Naive thymus-derived CD4-positive, alpha-beta T cell (primary cell): ENCODE data around the gene PTK7. TPM values are rescaled to one million over a fixed set of nuclear protein-coding genes. Genes with fewer than 3 reads are reported as not detected.

Experiments used
- ATAC-seq: fragments of 150-1000 bp; cut with Tn5 transposase; 2 replicates; pipeline ENCODE4 v1.10.0; 2021; ENCODE audit warnings: mild to moderate bottlenecking, moderate library complexity
- CTCF ChIA-PET: fragments of 350-600 bp; sonication (Branson Sonifier 250); formaldehyde crosslinking; loops from one replicate; lab custom pipeline; 2021; ENCODE audit warnings: antibody characterized with exemption; lab: Charles Lee
- POLR2A ChIA-PET: fragments of 350-600 bp; sonication (Branson Sonifier 250); formaldehyde crosslinking; loops from one replicate; lab custom pipeline; 2021; ENCODE audit warnings: antibody characterized with exemption, inconsistent platforms; lab: Charles Lee
- DNase-seq, 9 donors: peaks; one replicate each; pipeline versions ENCODE4 v3.0.0 to v3.0.0-alpha.2; 2020 to 2022; ENCODE audit warnings: mixed read lengths in 1 of 9
- H3K27ac ChIP-seq: one replicate; pipeline ENCODE4 v1.7.0; 2013; ENCODE audit warnings: mild to moderate bottlenecking, low read depth, low read length, moderate library complexity
- H3K27me3 ChIP-seq, 2 donors: one replicate each; pipeline ENCODE4 v1.7.0; 2013; ENCODE audit warnings: low read length in 2 of 2, mild to moderate bottlenecking in 2 of 2, moderate library complexity in 2 of 2; ENCODE audit not compliant: control insufficient read depth in 2 of 2, insufficient read depth in 2 of 2
- H3K36me3 ChIP-seq, 3 experiments: 1 replicate in 2 of 3; 2 replicates in 1 of 3; pipeline ENCODE4 v1.7.0; 2013; ENCODE audit warnings: low read length in 3 of 3, mild to moderate bottlenecking in 3 of 3, moderate library complexity in 1 of 3; ENCODE audit not compliant: insufficient read depth in 3 of 3, control insufficient read depth in 2 of 3
- H3K4me1 ChIP-seq, 2 donors: one replicate each; pipeline ENCODE4 v1.7.0; 2013; ENCODE audit warnings: low read length in 2 of 2, mild to moderate bottlenecking in 2 of 2, moderate library complexity in 1 of 2; ENCODE audit not compliant: control insufficient read depth in 2 of 2, insufficient read depth in 2 of 2
- H3K4me3 ChIP-seq: 2 replicates; pipeline ENCODE4 v1.7.0; 2013; ENCODE audit warnings: mild to moderate bottlenecking, low read length
- H3K9me3 ChIP-seq, 3 experiments: 1 replicate in 2 of 3; 2 replicates in 1 of 3; pipeline ENCODE4 v1.7.0; 2013; ENCODE audit warnings: low read length in 3 of 3; ENCODE audit not compliant: control insufficient read depth in 2 of 3
- H3K27ac Mint-ChIP-seq, 9 donors: one replicate each; pipeline ENCODE4 v1.8.0; 2020 to 2022; ENCODE audit warnings: mixed read lengths in 9 of 9, mild to moderate bottlenecking in 8 of 9, moderate library complexity in 5 of 9, inconsistent platforms in 2 of 9
- H3K27me3 Mint-ChIP-seq, 5 donors: one replicate each; pipeline ENCODE4 v1.8.0; 2021 to 2022; ENCODE audit warnings: mixed read lengths in 5 of 5, mild to moderate bottlenecking in 1 of 5
- H3K36me3 Mint-ChIP-seq, 5 donors: one replicate each; pipeline ENCODE4 v1.8.0; 2020 to 2022; ENCODE audit warnings: mixed read lengths in 5 of 5, mild to moderate bottlenecking in 3 of 5, inconsistent platforms in 1 of 5
- H3K4me1 Mint-ChIP-seq, 7 donors: one replicate each; pipeline ENCODE4 v1.8.0; 2020 to 2022; ENCODE audit warnings: mixed read lengths in 7 of 7, mild to moderate bottlenecking in 3 of 7, inconsistent platforms in 1 of 7
- H3K4me3 Mint-ChIP-seq, 10 donors: one replicate each; pipeline ENCODE4 v1.8.0; 2020 to 2022; ENCODE audit warnings: mild to moderate bottlenecking in 10 of 10, mixed read lengths in 10 of 10, moderate library complexity in 6 of 10, inconsistent platforms in 2 of 10
- H3K9me3 Mint-ChIP-seq, 11 donors: one replicate each; pipeline ENCODE4 v1.8.0; 2020 to 2022; ENCODE audit warnings: mixed read lengths in 11 of 11, mild to moderate bottlenecking in 4 of 11, inconsistent platforms in 1 of 11, moderate library complexity in 1 of 11
- intact Hi-C, 2 donors: fragments of 100-400 bp; cut with micrococcal nuclease; formaldehyde crosslinking; loops; one replicate each; pipeline ENCODE4 v1.15.1; 2023
- polyA plus RNA-seq, 2 donors: library from polyadenylated mRNA; unstranded; fragments of 300-500 nt; fragmentation: Illumina TruSeq; gene quantifications; one replicate each; pipeline ENCODE4 v1.2.3, GENCODE V29; 2021
- total RNA-seq, 6 experiments: library from RNA in 5 of 6; stranded (reverse) in 5 of 6; gene quantifications; 1 replicate in 5 of 6; 2 replicates in 1 of 6; pipeline ENCODE4 v1.2.3 and lab custom pipeline; 2021 to 2026

Gene PTK7
- total and polyA plus RNA-seq, 7 experiments from 2014 or later, result 0.31 to 3.5 (median 1.2) TPM

GRCh38 chr6:43181621-43181941 is 105.5 kb downstream of the PTK7 start:
- H3K9me3 Mint-ChIP-seq, result no peaks in the 10 kb centered on the region
- peaks cover 41 to 55% (median 53%) of the 10 kb centered on the region in 7 donors for H3K4me1 Mint-ChIP-seq
- H3K27ac ChIP-seq, result peak overlapping the region; percentile 87
- peak overlapping the region; percentile 88 to 99 (median 93) for H3K4me3 Mint-ChIP-seq
- DNase-seq (no peak), ATAC-seq (no peak)
- peaks cover 0 to 30% (median 25%) of the 10 kb centered on the region in 5 donors for H3K36me3 Mint-ChIP-seq
- H3K36me3 ChIP-seq, result peaks cover 8 to 52% (median 15%) of the 10 kb centered on the region in 3 experiments
- peak overlapping the region; percentile 81 for H3K4me3 ChIP-seq
- intact Hi-C loops, result no loop called here
- no peaks in the 10 kb centered on the region for H3K27me3 Mint-ChIP-seq
- peak overlapping the region; percentile 81 to 97 (median 94) for H3K27ac Mint-ChIP-seq
- ChIA-PET CTCF (interaction anchor here (0.8 kb wide), 1 partner anchor 24 kb away, joined by 3 read pairs; no protein-coding TSS in a partner anchor), POLR2A (interaction anchor here (1.2 to 1.9 kb wide), 4 partner anchors 9 to 197 kb away, joined by 5 to 21 read pairs (median 7); partner anchors contain the start of genes PPP2R5D and SRF)
- H3K4me1 ChIP-seq, result peaks cover 34 to 46% of the 10 kb centered on the region in 2 donors
- H3K27me3 ChIP-seq, result no peaks in the 10 kb centered on the region
- H3K9me3 ChIP-seq, result no peaks in the 10 kb centered on the region

GRCh38 chr6:43181942-43182860 is 106.1 kb downstream of the PTK7 start, which contains the start of gene CUL9:
CUL9 (plus strand) TSS chr6:43182196; CDS start chr6:43184311, 2,115 bp downstream.
- no peaks in the 10 kb centered on the region for H3K9me3 ChIP-seq
- peak within 1 kb of the TSS; percentile 87 for H3K27ac ChIP-seq
- peaks cover 34 to 51% of the 10 kb centered on the region in 2 donors for H3K4me1 ChIP-seq
- DNase-seq (peak; percentile 71 to 88 (median 75)), ATAC-seq (peak; percentile 98)
- H3K4me3 ChIP-seq, result peak within 1 kb of the TSS; percentile 81
- ChIA-PET POLR2A (interaction anchor here (0.6 to 1.9 kb wide), 7 partner anchors 10 to 292 kb away, joined by 3 to 21 read pairs (median 5); partner anchors contain the start of genes PPP2R5D and SRF), CTCF (interaction anchor here (0.6 to 0.9 kb wide), 4 partner anchors 9 to 335 kb away, joined by 3 read pairs; no protein-coding TSS in a partner anchor)
- Mint-ChIP-seq H3K36me3 (peaks cover 0 to 30% (median 26%) of the 10 kb centered on the region in 5 donors), H3K27ac (peak within 1 kb of the TSS; percentile 86 to 97 (median 94)), H3K9me3 (no peaks in the 10 kb centered on the region), H3K27me3 (no peaks in the 10 kb centered on the region), H3K4me3 (peak within 1 kb of the TSS; percentile 88 to 99 (median 93)), H3K4me1 (peaks cover 43 to 60% (median 57%) of the 10 kb centered on the region in 7 donors)
- intact Hi-C loops, result loop anchor here (1.0 to 2.0 kb wide), 4 partner anchors 8 to 245 kb away; partner anchors contain the start of gene ABCC10 (in 1 of the 2)
- peaks cover 5 to 52% (median 16%) of the 10 kb centered on the region in 3 experiments for H3K36me3 ChIP-seq
- no peaks in the 10 kb centered on the region for H3K27me3 ChIP-seq

GRCh38 chr6:43183441-43183840 is 107.3 kb downstream of the PTK7 start:
- Histone ChIP-seq H3K9me3 (no peaks in the 10 kb centered on the region), H3K4me3 (no peak overlapping the region), H3K4me1 (peaks cover 34 to 51% of the 10 kb centered on the region in 2 donors), H3K27ac (peak overlapping the region; percentile 87), H3K27me3 (no peaks in the 10 kb centered on the region), H3K36me3 (peaks cover 12 to 53% (median 21%) of the 10 kb centered on the region in 3 experiments)
- intact Hi-C loops, result loop anchor here in 1 of 2 donors (2.0 kb wide), 1 partner anchor 41 kb away; no protein-coding TSS in a partner anchor
- CTCF ChIA-PET, result no interaction called here
- POLR2A ChIA-PET, result interaction anchor here (1.9 kb wide), 3 partner anchors 11 to 199 kb away, joined by 4 to 21 read pairs (median 5); partner anchors contain the start of genes PPP2R5D and SRF
- Mint-ChIP-seq H3K27ac (peak overlapping the region; percentile 86 to 97 (median 94)), H3K4me3 (peak overlapping the region; percentile 88 to 99 (median 93)), H3K36me3 (peaks cover 0 to 29% (median 27%) of the 10 kb centered on the region in 5 donors), H3K9me3 (no peaks in the 10 kb centered on the region), H3K4me1 (peaks cover 43 to 72% (median 61%) of the 10 kb centered on the region in 7 donors), H3K27me3 (no peaks in the 10 kb centered on the region)
- ATAC-seq (no peak), DNase-seq (no peak)

GRCh38 chr6:43184268-43184985 is 108.3 kb downstream of the PTK7 start:
- CTCF ChIA-PET, result interaction anchor here (1.7 kb wide), 1 partner anchor 46 kb away, joined by 4 read pairs; no protein-coding TSS in a partner anchor

GRCh38 chr6:43185391-43185985 is 109.4 kb downstream of the PTK7 start:
- POLR2A ChIA-PET, result interaction anchor here (0.6 to 2.5 kb wide), 9 partner anchors 10 to 201 kb away, joined by 3 to 13 read pairs (median 4); partner anchors contain the start of genes PPP2R5D and SRF
- peak overlapping the region; percentile 87 for H3K27ac ChIP-seq
- DNase-seq, result peak in 7 of 9 donors; percentile 48 to 73 (median 68)
- H3K4me3 ChIP-seq, result no peak overlapping the region
- H3K27me3 Mint-ChIP-seq, result no peaks in the 10 kb centered on the region
- no peaks in the 10 kb centered on the region for H3K27me3 ChIP-seq
- peak overlapping the region; percentile 52 to 97 (median 80) for H3K4me3 Mint-ChIP-seq
- H3K9me3 ChIP-seq, result no peaks in the 10 kb centered on the region
- intact Hi-C loops, result loop anchor here in 1 of 2 donors (2.0 to 5.0 kb wide), 2 partner anchors 15 to 1208 kb away; partner anchors contain the start of gene SRF
- peak; percentile 44 for ATAC-seq
- peaks cover 34 to 51% of the 10 kb centered on the region in 2 donors for H3K4me1 ChIP-seq
- H3K27ac Mint-ChIP-seq, result peak overlapping the region; percentile 62 to 97 (median 75)
- H3K36me3 Mint-ChIP-seq, result peaks cover 0 to 34% (median 26%) of the 10 kb centered on the region in 5 donors
- H3K4me1 Mint-ChIP-seq, result peaks cover 48 to 82% (median 72%) of the 10 kb centered on the region in 7 donors
- no peaks in the 10 kb centered on the region for H3K9me3 Mint-ChIP-seq
- H3K36me3 ChIP-seq, result peaks cover 12 to 50% (median 16%) of the 10 kb centered on the region in 3 experiments
- CTCF ChIA-PET, result interaction anchor here (1.6 to 1.7 kb wide), 2 partner anchors 27 to 45 kb away, joined by 4 to 5 read pairs; no protein-coding TSS in a partner anchor

More at GRCh38 chr6:43184268-43184985, 108.3 kb downstream of the PTK7 start:
- peaks cover 34 to 51% of the 10 kb centered on the region in 2 donors for H3K4me1 ChIP-seq
- H3K9me3 Mint-ChIP-seq, result no peaks in the 10 kb centered on the region
- POLR2A ChIA-PET, result interaction anchor here (0.8 to 2.5 kb wide), 6 partner anchors 10 to 200 kb away, joined by 4 to 13 read pairs (median 4); partner anchors contain the start of genes PPP2R5D and SRF
- ATAC-seq (no peak), DNase-seq (no peak)
- peaks cover 0 to 29% (median 26%) of the 10 kb centered on the region in 5 donors for H3K36me3 Mint-ChIP-seq
- peaks cover 12 to 47% (median 16%) of the 10 kb centered on the region in 3 experiments for H3K36me3 ChIP-seq
- peak overlapping the region; percentile 87 for H3K27ac ChIP-seq
- peak overlapping the region; percentile 19 to 97 (median 85) for H3K27ac Mint-ChIP-seq
- no peaks in the 10 kb centered on the region for H3K9me3 ChIP-seq
- H3K4me3 ChIP-seq, result no peak overlapping the region
- H3K4me1 Mint-ChIP-seq, result peaks cover 43 to 76% (median 65%) of the 10 kb centered on the region in 7 donors
- no peaks in the 10 kb centered on the region for H3K27me3 Mint-ChIP-seq
- peak overlapping the region; percentile 26 to 97 (median 82) for H3K4me3 Mint-ChIP-seq
- no peaks in the 10 kb centered on the region for H3K27me3 ChIP-seq
- intact Hi-C loops, result loop anchor here in 1 of 2 donors (2.0 kb wide), 1 partner anchor 14 kb away; the partner anchor contains the start of gene SRF
